Mucosa of stomach (tissue), 1 donor: ENCODE results near the gene NDST1.

Experiments used
- H3K27me3 ChIP-seq: one replicate; pipeline ENCODE4 v1.7.0; 2013; ENCODE audit warnings: mild to moderate bottlenecking, low read length; ENCODE audit not compliant: control insufficient read depth, insufficient read depth
- H3K36me3 ChIP-seq: one replicate; pipeline ENCODE4 v1.7.0; 2013; ENCODE audit warnings: low read length; ENCODE audit not compliant: control insufficient read depth, insufficient read depth
- H3K4me1 ChIP-seq: one replicate; pipeline ENCODE4 v1.7.0; 2013; ENCODE audit warnings: mild to moderate bottlenecking, low read length; ENCODE audit not compliant: control insufficient read depth, insufficient read depth
- H3K4me3 ChIP-seq: one replicate; pipeline ENCODE4 v1.7.0; 2013; ENCODE audit warnings: low read length
- H3K9ac ChIP-seq: one replicate; pipeline ENCODE4 v1.7.0; 2013; ENCODE audit warnings: mild to moderate bottlenecking, low read length, moderate library complexity
- H3K9me3 ChIP-seq: one replicate; pipeline ENCODE4 v1.7.0; 2013; ENCODE audit warnings: mild to moderate bottlenecking, low read length, moderate library complexity; ENCODE audit not compliant: control insufficient read depth
- donor health status: Pancreatic carcinoma.

NDST1 gene

DNA sequence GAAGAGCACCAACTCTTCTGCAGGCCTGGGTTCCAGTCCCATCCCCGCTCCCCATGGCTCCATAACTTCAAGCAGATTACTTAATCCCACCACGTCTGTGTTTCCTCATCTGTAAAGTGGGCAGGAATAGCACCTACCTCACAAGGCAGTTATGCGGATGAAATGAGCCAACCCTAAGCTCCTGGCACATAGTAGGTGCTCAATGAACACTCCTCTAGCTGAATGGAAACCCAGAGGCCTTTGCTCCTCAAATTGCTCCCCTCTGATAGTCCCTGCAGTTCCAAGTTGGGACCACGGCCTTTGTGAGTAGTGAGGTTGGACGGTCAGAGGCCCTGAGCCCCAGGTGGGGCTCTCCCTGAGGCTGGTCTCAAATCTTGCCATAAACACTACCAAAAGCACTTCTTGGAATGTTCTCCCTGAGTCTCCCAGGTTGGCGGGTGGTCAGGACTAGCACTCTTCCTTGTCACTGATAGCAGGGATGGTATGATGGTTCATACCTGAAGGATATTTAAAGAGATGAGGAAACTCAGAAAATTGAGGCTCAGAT, 97.0 kb downstream of the NDST1 start:
- no peak overlapping the region for H3K4me3 ChIP-seq
- H3K36me3 ChIP-seq: no peaks in the 10 kb centered on the region
- no peaks in the 10 kb centered on the region for H3K9me3 ChIP-seq
- no peaks in the 10 kb centered on the region for H3K27me3 ChIP-seq
- no peak overlapping the region for H3K9ac ChIP-seq
- H3K4me1 ChIP-seq: peaks cover 33% of the 10 kb centered on the region

DNA sequence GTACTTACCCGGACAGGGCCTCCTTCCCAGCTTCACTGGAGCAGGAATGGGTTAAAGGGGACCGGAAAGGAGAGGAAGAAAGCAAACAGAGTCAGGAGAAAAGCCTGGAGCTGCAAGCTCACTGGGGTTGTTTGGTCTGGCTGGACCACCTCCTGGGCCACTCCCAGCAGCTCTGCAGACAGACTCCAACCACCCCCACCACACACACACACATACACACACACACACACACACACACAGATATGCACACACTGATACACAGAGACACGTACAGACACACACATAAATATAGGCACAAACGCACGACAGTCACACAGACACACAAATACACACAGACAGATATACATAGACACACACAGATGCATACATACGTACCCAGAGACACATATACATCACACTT, 97.6 kb downstream of the NDST1 start:
- no peak overlapping the region for H3K9ac ChIP-seq

DNA sequence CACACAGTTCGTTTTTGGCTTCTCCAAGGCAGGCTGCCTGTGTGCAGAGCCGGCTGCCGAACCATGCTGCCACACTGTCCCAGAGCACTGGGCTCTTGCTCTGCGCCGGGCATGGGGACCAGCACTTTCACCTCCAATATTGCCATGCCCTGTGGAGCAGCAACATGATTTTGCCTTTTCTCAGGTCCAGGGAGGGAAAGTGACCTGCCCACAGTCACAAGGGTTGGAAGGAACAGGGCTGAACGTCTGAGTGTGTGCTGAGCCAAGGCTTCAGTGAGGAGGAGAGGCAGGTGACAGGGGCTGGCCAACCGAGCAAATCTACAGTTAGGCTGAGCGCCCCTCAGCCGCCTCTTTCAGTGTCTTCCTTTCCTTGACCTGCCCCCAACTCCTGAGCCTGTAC, 98.5 kb downstream of the NDST1 start:
- Histone ChIP-seq H3K36me3 (no peaks in the 10 kb centered on the region), H3K4me3 (no peak overlapping the region), H3K4me1 (peaks cover 42% of the 10 kb centered on the region), H3K9me3 (no peaks in the 10 kb centered on the region), H3K27me3 (no peaks in the 10 kb centered on the region), H3K9ac (no peak overlapping the region)

More for the DNA sequence above, 97.6 kb downstream of the NDST1 start:
- no peaks in the 10 kb centered on the region for H3K27me3 ChIP-seq
- H3K36me3 ChIP-seq: no peaks in the 10 kb centered on the region
- H3K9me3 ChIP-seq: no peaks in the 10 kb centered on the region
- H3K4me1 ChIP-seq: peaks cover 33% of the 10 kb centered on the region
- H3K4me3 ChIP-seq: no peak overlapping the region

DNA sequence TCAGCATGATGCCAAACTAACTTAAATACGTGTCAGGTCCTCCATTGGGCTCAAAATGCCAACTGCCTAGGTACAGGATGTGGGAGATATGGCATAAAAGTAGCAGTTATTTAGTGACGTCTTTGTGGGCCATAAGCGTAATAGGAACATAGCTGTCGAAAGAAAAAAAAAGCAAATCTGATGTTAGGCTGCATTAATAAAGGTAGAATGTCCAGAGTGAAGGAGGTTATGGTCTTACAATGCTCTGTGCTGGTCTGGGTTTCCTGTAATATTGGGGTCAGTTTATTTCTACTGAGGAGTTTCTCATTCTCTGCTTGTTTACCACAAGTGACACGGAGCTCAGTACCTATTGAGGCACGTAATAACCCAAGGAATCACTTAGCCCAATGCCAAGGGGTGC, 99.2 kb downstream of the NDST1 start:
- Histone ChIP-seq H3K27me3 (no peaks in the 10 kb centered on the region), H3K9me3 (no peaks in the 10 kb centered on the region), H3K4me3 (no peak overlapping the region), H3K36me3 (no peaks in the 10 kb centered on the region), H3K9ac (no peak overlapping the region), H3K4me1 (peaks cover 48% of the 10 kb centered on the region)
